Kasumi-1 (cell line): ENCODE data around the gene NPNT.
A peak's percentile ranks its signal among the peaks of the same experiment; 100 is the strongest.
"Not testable (repeated sequence)": the region's sequence is repeated elsewhere in the genome, so short reads cannot be mapped to it uniquely, and the experiment has no call there.

Experiments used
- DNase-seq, 2 experiments: peaks; one replicate each; lab custom pipeline; 2025; lab: John Stamatoyannopoulos, UW

NPNT gene

GRCh38 chr4:105894660-105895582, at the start of gene NPNT:
Gene NPNT (plus strand): TSS chr4:105895471. CDS start chr4:105895653, 182 bp downstream.
- peak in 1 of 2 experiments; percentile 13 for DNase-seq

GRCh38 chr4:105845559-105845958, 49.7 kb upstream of the NPNT start:
- DNase-seq: no peak

GRCh38 chr4:105848359-105848758, 46.9 kb upstream of the NPNT start:
- not testable (repeated sequence) for DNase-seq

GRCh38 chr4:105851196-105851595, 44.1 kb upstream of the NPNT start:
- no peak for DNase-seq

- not testable (repeated sequence) for DNase-seq
Observed at GRCh38 chr4:105852230-105852629, 43.0 kb upstream of the NPNT start.

GRCh38 chr4:105858466-105859040, 36.7 kb upstream of the NPNT start:
- DNase-seq: no peak

- no peak for DNase-seq
Observed at GRCh38 chr4:105859233-105859632, 36.0 kb upstream of the NPNT start.

- no peak for DNase-seq
Observed at GRCh38 chr4:105870963-105871362, 24.3 kb upstream of the NPNT start.

GRCh38 chr4:105871997-105872396, 23.3 kb upstream of the NPNT start:
- no peak for DNase-seq

- no peak for DNase-seq
Observed at GRCh38 chr4:105875233-105875632, 20.0 kb upstream of the NPNT start.

GRCh38 chr4:105878668-105879067, 16.6 kb upstream of the NPNT start:
- no peak for DNase-seq

- no peak for DNase-seq
Observed at GRCh38 chr4:105887508-105887907, 7.8 kb upstream of the NPNT start.

GRCh38 chr4:105895583-105896460, 551 bp downstream of the NPNT start:
- DNase-seq: peak in 1 of 2 experiments; percentile 25

- no peak for DNase-seq
Observed at GRCh38 chr4:105896461-105896942, 1.2 kb downstream of the NPNT start.

- DNase-seq: peak in 1 of 2 experiments; percentile 6
Observed at GRCh38 chr4:105896984-105897775, 1.9 kb downstream of the NPNT start.

GRCh38 chr4:105900541-105900940, 5.3 kb downstream of the NPNT start:
- no peak for DNase-seq

- DNase-seq: no peak
Observed at GRCh38 chr4:105902550-105903262, 7.4 kb downstream of the NPNT start.

GRCh38 chr4:105909787-105910281, 14.6 kb downstream of the NPNT start:
- DNase-seq: no peak

- DNase-seq: no peak
Observed at GRCh38 chr4:105911426-105911825, 16.2 kb downstream of the NPNT start.

GRCh38 chr4:105912633-105913032, 17.4 kb downstream of the NPNT start:
- DNase-seq: no peak
